ENCODE measurements around the gene NOL3.
"Not testable (repeated sequence)": the region's sequence is repeated elsewhere in the genome, so short reads cannot be mapped to it uniquely, and the experiment has no call there.

Gene NOL3

DNA sequence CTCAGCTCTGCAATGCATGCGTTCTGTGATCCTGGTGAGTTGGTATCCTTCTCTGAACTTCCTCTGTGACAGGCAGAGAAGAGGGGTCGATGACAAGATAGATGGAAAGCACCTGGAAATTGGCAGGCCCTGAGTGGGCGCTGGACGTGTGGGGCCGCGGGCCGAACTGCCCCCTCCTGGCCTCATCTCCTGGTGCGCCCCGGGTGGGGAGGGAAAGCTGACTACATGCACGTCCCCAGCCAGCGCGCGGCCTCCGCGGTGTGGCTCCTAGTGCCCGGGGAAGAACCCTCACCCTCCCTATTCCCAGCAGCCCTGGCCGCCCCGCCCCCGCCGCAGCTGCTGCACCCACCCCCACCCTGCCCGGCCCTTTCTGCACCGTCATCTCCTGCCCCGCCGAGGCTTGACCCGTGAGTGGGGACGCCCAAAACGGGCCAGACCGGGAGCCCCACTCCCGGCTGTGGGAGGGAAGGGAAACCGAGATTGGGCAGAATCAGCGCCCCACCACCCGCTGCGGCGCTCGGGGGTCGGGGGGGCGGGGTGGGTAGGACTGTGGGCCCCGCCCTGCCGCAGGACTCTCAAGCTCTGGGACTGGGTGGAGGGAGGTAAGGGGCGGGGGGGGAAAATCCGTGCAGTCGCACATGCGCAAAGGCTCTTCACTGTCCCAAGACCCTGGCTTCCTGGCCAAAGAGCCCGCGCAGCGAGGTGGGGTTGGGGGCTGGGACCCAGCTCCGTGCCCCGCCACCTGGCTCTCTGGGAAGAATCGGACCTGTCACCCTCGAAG lies at the start of gene NOL3:
Gene NOL3, plus strand, starts transcription at position 371 of the 781 bp plus-strand sequence.
- DNase-seq (ENCODE audit: low spot score), result no peak

DNA sequence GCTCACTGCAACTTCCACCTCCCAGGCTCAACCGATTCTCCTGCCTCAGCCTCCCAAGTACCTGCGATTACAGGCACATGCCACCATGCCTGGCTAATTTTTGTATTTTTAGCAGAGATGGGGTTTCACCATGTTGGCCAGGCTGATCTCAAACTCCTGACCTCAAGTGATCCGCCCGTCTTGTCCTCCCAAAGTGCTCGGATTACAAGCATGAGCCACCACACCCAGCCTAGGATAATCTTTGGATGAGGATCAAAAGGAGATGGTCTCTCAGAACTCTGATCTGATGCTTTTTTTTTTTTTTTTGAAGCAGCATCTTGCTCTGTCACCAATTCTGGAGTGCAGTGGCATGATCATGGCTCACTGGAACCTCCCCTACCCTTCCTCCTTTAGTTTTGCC lies 47.5 kb upstream of the NOL3 start:
- DNase-seq (ENCODE audit: low spot score), result not testable (repeated sequence)

DNA sequence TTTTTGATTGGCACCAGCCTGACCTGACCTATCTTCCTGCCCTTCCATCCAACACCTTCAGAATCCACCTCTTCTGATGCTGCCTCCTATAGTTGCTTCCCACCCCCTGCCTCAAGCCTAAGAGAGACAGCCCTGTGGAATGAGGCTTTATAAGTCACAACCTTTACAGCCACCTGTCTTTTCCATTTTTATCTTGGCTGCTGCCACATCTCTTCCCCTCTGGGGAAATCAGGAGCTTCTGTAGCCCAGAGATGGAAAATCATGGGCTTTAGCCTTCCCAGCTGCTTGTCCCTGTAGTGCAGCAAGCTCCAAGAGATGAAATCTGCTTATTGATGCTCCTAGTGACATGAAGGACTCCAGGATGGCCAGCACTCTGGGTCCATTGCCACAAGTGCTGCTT lies 41.9 kb upstream of the NOL3 start:
- no peak for DNase-seq (ENCODE audit: low spot score)

DNA sequence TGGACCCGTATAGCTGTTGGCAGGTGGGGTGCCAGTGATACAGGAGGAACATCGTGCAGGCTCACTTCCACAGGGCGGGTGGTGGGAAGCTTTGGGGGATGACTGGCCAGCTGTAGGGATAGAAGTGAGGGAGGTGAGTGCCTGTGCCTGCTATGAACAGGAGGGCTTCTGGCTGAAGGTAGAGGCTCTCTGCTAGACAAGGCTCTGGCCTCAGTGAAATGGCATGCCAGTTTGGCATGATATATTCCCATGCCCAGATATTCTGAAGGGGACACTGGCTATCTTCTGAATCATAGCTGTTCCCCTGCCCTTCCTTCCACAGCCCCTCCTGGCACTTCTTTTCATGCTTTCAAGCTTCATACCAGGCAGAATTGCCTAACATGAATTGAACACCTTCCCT lies 41.5 kb upstream of the NOL3 start:
- DNase-seq (ENCODE audit: low spot score), result no peak

DNA sequence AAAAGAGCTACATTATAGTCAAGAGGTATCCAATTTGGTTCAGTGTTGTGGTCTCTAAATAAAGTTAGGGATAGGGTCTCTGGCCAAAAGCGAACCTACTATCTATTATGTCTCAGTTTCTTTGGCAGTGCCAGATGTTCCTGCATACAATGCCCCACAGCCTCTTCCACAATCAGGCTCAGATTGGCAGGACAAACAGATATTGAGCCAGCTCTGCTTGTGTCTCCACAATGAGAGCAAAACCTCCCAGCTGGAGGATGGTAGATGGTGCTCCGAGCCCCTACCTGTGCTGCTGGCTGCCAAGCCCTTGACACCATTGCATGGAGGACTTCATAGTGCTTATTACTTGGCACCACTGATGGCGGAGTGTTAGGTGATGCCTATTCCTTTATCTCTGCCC lies 40.9 kb upstream of the NOL3 start:
- no peak for DNase-seq (ENCODE audit: low spot score)

DNA sequence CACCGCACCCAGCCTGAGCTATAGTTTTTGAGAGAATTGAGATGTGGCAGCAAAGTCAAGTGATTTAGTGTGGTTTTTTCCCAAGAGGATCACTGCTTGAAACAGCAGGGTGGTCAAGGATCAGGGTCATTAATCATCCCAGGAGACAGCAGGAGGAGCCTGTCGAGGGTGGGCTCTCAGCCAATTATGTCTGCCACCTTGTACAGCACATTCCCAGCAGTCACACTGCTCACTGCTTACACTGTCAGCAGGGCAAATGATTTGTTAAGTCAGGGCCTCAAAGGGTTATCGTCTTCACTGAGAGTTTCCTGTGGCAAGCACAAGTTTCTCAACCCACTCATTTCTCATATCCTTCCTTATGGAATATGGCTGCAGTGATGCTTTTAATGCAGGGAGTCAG lies 32.7 kb upstream of the NOL3 start:
- DNase-seq (ENCODE audit: low spot score), result no peak

DNA sequence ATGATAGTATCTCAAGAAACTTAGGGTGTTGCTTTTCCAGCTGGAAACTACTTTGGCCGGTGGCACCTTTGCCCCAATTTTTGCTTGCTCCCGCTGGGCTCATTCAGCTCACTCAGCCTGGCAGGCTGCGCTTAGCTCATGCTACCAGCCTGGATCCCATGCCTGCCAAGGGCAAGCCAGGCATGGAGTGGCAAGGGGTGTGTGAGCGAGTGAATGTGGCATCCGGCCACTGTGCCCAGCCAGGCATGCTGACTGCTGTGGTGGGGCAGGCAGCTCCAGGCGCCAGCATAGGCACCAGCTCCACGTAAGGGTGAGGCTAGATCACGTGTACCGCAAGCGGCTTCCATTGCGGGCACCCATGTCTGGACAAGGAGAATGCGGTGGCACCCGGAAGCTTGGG lies 28.9 kb upstream of the NOL3 start:
- no peak for DNase-seq (ENCODE audit: low spot score)

DNA sequence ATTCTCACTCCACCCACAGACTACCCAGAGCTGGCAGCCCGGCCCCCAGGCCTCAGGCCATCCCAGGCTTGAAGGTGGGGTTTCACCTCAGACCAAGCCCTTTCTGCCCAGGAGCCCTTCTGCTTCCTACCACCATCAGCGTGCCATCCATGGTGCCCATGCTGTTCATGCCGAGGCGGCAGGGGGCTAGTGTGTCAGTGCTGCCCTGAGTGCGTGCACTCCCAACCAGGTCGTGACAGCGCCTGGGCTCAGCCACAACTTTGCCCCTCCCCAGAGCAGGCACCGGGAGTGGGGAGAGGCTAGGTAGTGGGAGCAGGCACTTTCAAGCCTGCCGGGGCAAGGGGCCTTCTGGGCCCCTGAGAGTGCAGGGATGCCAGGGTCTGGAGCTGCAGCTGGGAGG lies 28.0 kb upstream of the NOL3 start:
- no peak for DNase-seq (ENCODE audit: low spot score)

DNA sequence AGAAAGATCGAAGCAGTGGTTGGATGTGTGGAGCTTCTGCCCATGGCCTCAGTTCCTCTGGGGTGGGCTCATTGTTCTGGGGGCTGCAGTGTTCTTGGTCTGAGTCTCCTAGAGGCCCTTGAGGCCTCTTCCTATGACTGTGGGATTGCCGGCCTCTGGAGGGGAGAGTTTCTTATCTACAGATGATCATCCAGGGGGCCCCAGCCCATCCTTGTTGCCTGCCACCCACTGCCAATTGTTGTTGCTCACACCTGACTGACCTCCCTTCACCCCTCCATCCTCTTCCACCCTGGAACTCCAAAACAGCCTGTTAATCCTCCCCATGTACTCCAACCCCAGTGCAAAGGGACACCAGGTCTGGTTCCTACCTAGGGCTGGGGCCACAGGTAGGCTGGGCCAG lies 25.4 kb upstream of the NOL3 start:
- DNase-seq (ENCODE audit: low spot score), result no peak

DNA sequence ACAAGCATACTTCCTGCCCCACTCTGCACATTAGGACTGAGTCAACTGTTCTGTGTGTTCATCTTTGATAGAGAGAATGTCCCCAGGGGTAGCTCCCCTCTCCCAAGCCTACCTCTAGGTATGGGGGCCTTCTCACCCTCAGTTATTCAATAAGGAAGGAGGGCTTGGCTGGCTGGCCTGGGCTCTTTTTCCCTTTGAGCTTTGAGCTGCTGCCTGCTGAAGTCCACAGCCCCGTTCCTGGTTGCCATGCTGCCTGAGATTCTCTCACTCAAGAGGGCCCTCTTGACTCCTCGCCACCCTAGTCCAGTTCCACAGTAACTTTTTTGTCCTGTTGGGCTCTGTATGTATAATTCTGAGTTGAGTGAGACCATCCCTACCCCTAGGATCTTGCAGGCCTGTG lies 24.6 kb upstream of the NOL3 start:
- no peak for DNase-seq (ENCODE audit: low spot score)

DNA sequence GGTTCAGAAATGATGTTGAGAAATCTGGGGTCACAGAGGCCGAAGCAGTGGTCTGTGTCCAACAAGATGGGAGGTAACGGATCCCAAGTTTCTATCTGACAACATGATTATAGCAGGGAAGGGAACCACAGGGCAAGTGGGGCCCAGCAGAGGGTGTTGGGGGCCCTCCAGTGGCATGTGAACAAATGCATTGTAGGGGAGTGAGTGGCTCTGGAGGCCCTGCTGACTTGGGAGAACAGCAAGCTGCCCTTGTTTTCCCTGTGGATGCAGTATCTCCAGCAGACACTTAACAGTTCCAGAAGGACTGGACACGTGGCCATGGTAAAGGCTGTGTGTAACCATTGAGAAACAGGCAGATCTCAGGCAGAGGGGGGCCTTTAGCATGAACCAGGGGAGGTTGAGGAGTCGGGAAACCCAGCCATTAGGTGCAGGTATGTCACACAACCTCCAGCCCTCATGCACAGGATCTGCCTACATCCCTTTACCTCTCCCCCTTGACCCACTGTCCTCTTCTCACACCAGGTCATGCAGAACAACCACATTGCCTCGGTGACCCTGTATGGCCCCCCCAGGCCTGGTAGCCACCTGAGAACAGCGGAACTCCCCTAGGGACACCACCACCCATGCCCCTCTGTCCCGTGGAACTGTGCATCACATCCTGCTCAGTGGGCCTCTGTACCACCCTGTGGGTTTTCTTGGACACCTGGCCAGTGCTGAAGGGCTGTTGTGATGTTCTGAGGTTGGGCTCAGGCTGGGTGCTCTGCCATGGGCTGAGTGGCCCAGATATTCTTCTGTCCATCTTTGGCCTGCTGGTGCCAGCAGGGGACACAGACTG lies 23.6 kb upstream of the NOL3 start:
- no peak for DNase-seq (ENCODE audit: low spot score)

DNA sequence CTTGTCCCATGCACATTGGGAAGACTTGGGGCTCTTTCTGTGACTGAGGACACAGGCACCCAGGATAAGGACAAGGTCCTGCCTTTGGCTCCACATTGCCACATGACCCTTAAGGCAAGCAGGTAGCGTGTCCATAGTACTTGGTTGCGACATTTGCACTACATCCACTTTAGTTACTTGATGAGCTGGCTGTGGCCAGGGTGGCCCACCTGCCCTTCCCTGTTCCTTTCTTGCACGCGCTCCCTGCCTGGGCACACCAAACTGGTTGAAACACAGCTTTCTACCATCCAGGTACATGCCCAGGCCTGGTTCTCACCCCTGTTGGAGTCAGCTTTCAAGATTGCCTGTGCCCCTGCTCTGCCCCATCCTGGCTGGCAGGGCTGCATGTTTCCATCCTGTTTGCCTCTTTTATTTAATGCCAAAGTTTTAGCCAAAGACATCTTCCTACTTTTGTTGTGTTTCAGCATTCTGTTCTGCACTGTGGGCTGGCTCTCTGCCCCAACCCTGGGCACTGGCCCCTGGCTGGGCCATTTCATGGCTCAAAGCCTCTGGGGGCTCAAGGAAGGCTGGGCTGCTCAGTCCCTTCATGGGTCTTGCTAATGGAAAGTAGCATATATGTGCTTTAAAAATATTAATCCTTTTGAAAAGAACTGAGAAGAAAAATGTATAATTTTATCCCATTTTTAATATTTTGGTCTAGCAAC lies 22.7 kb upstream of the NOL3 start:
- DNase-seq (ENCODE audit: low spot score), result no peak

DNA sequence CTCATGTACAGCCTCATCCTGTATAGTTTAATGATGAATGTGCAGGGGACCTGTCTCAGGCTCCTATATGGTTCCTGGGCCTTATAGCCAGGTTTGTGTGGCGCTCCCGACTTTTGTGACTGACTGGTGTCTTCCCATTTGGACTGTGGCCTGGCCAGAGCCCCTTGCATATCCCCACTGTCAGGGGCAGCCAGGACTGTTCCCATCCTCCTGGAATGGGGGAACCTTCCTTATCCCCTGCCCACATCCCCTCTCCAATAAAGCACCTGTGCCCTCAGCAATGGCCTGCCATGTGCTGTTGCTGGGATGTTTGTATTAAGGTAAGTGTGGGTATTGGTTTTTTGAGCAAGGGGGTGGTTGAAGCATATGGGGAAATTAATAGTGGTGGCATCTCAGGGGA lies 22.1 kb upstream of the NOL3 start:
- no peak for DNase-seq (ENCODE audit: low spot score)

DNA sequence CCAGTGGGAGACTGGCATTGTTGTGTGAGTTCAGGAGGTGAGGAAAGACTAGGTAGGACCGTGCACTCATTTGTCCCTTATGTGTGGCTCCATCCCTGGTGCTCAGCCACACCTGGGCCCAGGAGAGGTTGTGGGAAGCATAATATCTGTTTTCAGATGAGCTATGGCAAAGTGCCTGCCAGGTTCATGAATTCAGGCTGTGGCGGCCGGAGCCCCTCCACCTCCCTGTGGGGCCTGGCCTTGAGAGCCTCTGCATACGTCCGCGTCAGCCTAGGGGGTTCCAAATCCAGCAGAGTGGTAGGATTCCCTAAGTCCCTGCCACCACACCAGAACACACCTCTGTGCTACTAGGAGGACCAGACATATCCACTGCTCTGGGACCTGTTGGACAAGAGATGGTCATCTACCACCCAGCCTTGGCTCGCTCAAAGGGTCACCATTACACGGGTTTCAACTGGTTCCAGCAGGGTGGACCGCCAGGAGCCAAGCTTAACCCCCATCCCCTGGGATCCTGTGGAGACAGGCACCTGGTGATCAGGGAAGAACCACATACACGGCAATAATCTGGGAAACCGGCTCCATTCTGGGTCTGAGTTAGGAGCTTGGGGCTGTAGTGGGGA lies 21.6 kb upstream of the NOL3 start:
- DNase-seq (ENCODE audit: low spot score), result no peak

DNA sequence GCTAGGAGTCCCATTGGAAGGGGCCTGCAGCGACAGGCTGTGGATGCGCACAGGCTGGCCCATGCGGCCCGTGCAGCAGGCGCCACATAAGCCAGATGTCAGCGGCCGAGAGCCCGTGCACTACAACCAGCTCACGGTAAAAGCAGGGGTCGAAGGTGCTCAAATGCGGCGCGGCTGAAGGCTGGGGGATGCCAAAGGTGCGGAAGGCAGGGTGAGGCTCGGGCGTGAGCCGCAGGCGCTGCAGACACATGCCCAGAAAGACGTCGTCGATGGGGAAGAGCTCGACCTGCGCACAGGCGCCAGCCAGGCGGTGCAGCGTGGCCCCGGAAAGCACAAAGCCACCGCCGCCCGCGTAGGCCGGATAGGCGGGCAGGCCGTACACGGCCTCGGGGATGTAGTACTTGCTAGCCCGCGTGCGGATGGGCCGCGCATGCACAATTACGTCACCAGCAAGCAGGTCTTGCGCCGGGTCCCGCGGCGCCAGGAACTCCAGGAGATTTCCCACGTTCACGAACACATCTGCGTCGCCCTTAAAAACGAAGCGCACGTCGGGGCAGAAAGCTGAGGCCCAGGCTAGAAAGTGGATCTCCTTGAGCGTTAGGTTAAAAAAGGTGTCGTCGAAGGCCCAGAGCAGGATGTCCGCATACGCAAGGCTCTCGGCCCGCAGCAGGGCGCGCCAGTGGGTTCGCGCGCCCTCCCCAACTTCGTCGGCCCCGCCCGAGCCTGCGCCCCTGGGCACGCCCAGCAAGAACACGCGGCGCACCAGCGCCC lies 20.9 kb upstream of the NOL3 start:
- DNase-seq (ENCODE audit: low spot score), result no peak

DNA sequence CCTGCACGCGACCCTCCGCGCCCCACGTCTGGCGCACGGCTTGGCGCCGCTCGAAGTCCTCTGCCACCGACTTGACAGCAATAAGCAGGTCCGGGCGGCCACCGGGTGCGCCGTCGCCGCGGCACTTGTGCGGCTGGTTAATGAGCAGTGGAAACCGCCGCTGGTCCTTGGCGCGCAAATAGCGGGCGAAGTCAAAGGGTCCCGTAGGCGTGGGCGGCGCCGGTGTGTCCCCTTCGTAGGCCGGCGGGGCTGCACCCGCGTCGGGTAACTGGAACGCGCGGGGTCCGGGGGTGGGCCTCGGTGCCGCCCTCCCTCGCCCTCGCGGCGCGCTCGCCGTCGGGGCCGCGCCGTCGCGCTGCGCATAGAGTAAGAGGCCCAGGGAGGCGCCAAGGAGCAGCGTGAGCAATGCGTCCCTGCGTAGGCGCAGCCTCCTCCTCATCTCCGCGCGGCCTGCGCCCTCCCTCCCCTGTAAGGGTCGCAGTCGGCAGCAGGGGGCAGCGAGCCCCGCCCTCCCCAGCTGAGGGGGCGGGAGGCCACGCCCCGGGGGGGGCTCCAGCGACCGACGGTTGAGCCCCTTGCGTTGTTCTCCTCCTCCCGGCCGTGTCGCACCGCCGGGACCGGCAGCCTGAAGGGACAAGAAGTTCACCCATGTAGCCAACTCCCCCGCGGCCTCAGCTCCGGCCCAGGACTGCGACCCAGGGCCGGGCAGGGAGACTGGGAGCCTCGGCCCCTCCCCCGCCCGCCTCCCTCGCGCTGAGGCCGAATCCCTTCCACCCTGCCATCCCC lies 20.1 kb upstream of the NOL3 start:
- no peak for DNase-seq (ENCODE audit: low spot score)

DNA sequence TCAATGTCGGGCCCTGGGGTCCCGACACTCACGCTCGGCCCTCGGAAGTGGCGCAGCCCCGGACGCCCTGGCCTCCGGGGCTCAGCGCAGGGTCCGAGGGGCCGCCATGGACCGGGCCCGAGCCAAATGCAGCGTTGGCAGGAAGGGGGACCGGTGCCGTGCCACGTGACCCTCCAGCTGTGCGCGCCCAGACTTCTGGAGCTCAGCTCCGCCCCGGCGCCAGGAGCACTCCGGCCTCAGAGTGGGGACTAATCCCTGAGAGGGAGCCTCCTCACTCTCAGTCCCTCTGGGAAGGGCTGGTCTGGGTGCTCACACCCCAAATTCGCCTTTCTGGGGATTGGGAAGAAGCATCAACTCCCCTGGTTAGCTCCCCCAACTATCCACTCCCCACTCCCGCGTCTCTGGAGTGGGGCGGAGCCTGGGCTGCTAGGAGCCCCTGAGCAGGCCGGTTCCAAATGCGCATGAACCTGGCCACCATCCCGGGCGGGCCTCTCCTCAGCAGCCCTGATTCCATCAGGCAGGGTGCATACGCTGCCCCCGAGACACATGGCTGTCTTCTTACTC lies 19.4 kb upstream of the NOL3 start, which contains the start of gene B3GNT9:
Gene B3GNT9, minus strand, starts transcription at position 166 of the 564 bp plus-strand sequence. CDS start 513 bp downstream, outside the sequence.
- DNase-seq (ENCODE audit: low spot score), result no peak

DNA sequence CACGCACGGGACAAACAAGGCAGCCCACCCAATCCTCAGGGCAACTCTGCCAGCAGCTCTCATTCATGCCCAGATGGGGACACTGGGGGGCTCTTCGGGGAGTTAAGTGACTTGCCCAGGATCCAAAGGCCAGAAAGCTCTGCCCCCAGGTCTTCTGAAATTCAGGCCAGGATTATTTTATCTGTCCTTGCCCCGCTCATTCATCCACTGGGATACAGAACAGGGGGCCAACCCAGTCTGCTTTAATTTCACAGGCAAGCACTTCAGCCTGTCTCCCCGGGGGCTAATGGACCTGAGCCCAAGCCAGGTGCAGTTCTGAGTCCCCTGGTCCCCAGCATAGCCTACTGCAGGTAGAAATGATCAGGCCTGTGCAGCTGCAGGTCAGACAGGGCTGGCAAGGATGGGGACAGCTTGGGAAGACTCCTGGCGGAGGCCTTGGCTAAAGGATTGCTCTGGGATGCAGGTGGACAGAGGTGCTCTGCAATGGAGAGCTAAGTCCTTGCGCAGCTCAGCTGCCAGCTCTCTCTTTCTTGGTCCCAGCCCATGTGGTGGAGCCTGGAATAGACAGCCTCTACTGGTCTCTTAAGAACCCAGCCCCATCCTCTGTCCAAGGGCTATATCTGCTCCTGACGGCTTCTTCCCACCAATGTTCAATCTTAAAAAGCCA lies 18.8 kb upstream of the NOL3 start:
- no peak for DNase-seq (ENCODE audit: low spot score)

DNA sequence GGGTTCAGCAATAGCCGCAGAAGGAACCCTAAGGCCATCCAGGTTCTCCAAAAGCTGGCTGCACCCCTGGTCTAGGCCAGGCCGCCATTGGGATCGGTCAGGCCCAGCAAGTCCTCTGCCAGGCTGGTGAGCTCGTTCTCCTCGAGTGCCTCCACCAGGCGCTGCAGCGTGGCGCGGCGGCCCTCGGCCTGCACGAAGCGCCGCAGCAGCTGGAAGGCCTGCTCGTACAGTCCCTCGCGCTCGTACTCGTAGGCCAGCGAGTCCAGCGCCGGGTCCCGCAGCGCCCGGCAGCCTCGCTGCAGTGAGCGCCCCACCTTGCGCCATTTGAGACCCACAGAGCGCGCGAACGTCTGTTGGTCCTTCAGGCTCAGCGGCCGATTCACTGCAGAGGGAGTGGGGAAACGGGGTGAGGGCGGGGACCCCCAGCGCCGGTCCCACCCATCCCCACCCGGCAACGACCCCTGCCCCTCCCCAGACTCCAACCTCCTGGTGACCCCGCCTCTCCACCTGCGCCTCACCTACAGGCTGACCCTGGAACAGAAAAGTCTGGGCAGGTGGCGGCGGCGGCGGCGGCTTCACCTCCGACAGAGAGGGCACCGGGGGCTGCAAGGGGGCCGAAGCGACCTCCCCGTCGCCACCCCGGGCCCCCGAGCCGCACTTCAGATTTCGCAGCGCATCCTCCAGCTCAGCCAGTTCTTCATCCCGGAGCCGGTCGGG lies 15.6 kb upstream of the NOL3 start:
- DNase-seq (ENCODE audit: low spot score), result no peak
